Calu3 (cell line): Measurements from ENCODE around the gene NPAT. TPM values are rescaled to one million over a fixed set of nuclear protein-coding genes. Genes with fewer than 3 reads are reported as not detected.

Experiments used
- BruUV-seq: library from RNA; stranded (reverse); fragments of 400-500 nt; replicated peaks from 2 replicates; lab custom pipeline; 2021; lab: Mats Ljungman, UMichigan
- CTCF ChIA-PET: fragments of 300-600 bp; sonication (Branson Sonifier 250); formaldehyde crosslinking; loops from one replicate; lab custom pipeline; 2022; ENCODE audit warnings: antibody characterized with exemption; lab: Charles Lee
- DNase-seq: peaks from one replicate; pipeline ENCODE4 v3.0.0; 2022
- H3K27ac Mint-ChIP-seq: one replicate; pipeline ENCODE4 v1.8.0; 2022; ENCODE audit warnings: mixed read lengths; ENCODE audit not compliant: unreplicated experiment
- H3K27me3 Mint-ChIP-seq: one replicate; pipeline ENCODE4 v1.8.0; 2022; ENCODE audit warnings: mixed read lengths; ENCODE audit not compliant: unreplicated experiment
- H3K36me3 Mint-ChIP-seq: one replicate; pipeline ENCODE4 v1.8.0; 2022; ENCODE audit warnings: mild to moderate bottlenecking, moderate library complexity, mixed read lengths; ENCODE audit not compliant: insufficient read depth, unreplicated experiment
- H3K4me1 Mint-ChIP-seq: one replicate; pipeline ENCODE4 v1.8.0; 2022; ENCODE audit warnings: mild to moderate bottlenecking, low read depth, mixed read lengths; ENCODE audit not compliant: unreplicated experiment
- H3K4me3 Mint-ChIP-seq: one replicate; pipeline ENCODE4 v1.8.0; 2022; ENCODE audit warnings: mild to moderate bottlenecking, low read depth, moderate library complexity, mixed read lengths; ENCODE audit not compliant: unreplicated experiment
- H3K9me3 Mint-ChIP-seq: one replicate; pipeline ENCODE4 v1.8.0; 2022; ENCODE audit warnings: low read depth, mixed read lengths; ENCODE audit not compliant: unreplicated experiment
- CTCF ChIP-seq: fragments of 200-600 bp; IDR thresholded peaks from one replicate; pipeline ENCODE4 v1.8.0; 2022; ENCODE audit warnings: antibody characterized with exemption; ENCODE audit not compliant: unreplicated experiment
- intact Hi-C: fragments of 100-400 bp; cut with micrococcal nuclease; formaldehyde crosslinking; loops from one replicate; pipeline ENCODE4 v1.10.0; 2022; ENCODE audit not compliant: unreplicated experiment
- total RNA-seq: library from RNA; stranded (reverse); gene quantifications from 2 replicates; pipeline ENCODE4 v1.2.3, GENCODE V29; 2022

Gene NPAT
- total RNA-seq, 1 experiment from 2014 or later: 11.5 TPM

GRCh38 chr11:108204929-108205499, 17.4 kb downstream of the NPAT start:
- no peaks in the 10 kb centered on the region for H3K27me3 Mint-ChIP-seq
- H3K27ac Mint-ChIP-seq: no peak overlapping the region
- H3K4me1 Mint-ChIP-seq: peaks cover 5% of the 10 kb centered on the region
- CTCF ChIA-PET: no interaction called here
- BruUV-seq: no TSS peak
- peaks cover 2% of the 10 kb centered on the region for H3K36me3 Mint-ChIP-seq
- H3K9me3 Mint-ChIP-seq: peaks cover 6% of the 10 kb centered on the region
- DNase-seq: no peak
- no peak overlapping the region for H3K4me3 Mint-ChIP-seq
- intact Hi-C loops: no loop called here
- TF ChIP-seq CTCF: no peak

- Mint-ChIP-seq H3K4me3 (no peak overlapping the region), H3K27me3 (no peaks in the 10 kb centered on the region), H3K27ac (no peak overlapping the region), H3K4me1 (peaks cover 12% of the 10 kb centered on the region), H3K9me3 (peaks cover 6% of the 10 kb centered on the region), H3K36me3 (peaks cover 8% of the 10 kb centered on the region)
- intact Hi-C loops: no loop called here
- CTCF ChIA-PET: no interaction called here
- no TSS peak for BruUV-seq
- DNase-seq: no peak
- TF ChIP-seq CTCF: no peak
Observed at GRCh38 chr11:108204376-108204775, 18.1 kb downstream of the NPAT start.

- H3K9me3 Mint-ChIP-seq: peaks cover 3% of the 10 kb centered on the region
- H3K27ac Mint-ChIP-seq: no peak overlapping the region
- H3K27me3 Mint-ChIP-seq: no peaks in the 10 kb centered on the region
- TF ChIP-seq CTCF: no peak
- BruUV-seq: no TSS peak
- intact Hi-C loops: no loop called here
- DNase-seq: no peak
- CTCF ChIA-PET: no interaction called here
- peaks cover 12% of the 10 kb centered on the region for H3K4me1 Mint-ChIP-seq
- peaks cover 8% of the 10 kb centered on the region for H3K36me3 Mint-ChIP-seq
- no peak overlapping the region for H3K4me3 Mint-ChIP-seq
Observed at GRCh38 chr11:108203075-108203474, 19.4 kb downstream of the NPAT start.

GRCh38 chr11:108199446-108200321, 22.8 kb downstream of the NPAT start:
- Mint-ChIP-seq H3K4me1 (peaks cover 12% of the 10 kb centered on the region), H3K36me3 (peaks cover 8% of the 10 kb centered on the region), H3K4me3 (peak overlapping the region; percentile 21), H3K27ac (peak overlapping the region; percentile 67), H3K27me3 (no peaks in the 10 kb centered on the region), H3K9me3 (no peaks in the 10 kb centered on the region)
- peak; percentile 27 for DNase-seq
- no peak for TF ChIP-seq CTCF
- CTCF ChIA-PET: no interaction called here
- no TSS peak for BruUV-seq
- intact Hi-C loops: no loop called here
